IMR-90 (cell line): ENCODE data around the gene OTOA. TPM values are rescaled to one million over a fixed set of nuclear protein-coding genes. Genes with fewer than 3 reads are reported as not detected.
"Not testable (repeated sequence)": the region's sequence is repeated elsewhere in the genome, so short reads cannot be mapped to it uniquely, and the experiment has no call there.

Source experiments
- ATAC-seq: fragments of 200-7000 bp; cut with Tn5 transposase; 2 replicates; pipeline ENCODE4 v1.9.1; 2020; ENCODE audit warnings: low read depth, mild to moderate bottlenecking, moderate library complexity
- BruUV-seq: library from RNA; stranded (reverse); fragments of 400-500 nt; replicated peaks from 2 replicates; lab custom pipeline; 2021; lab: Mats Ljungman, UMichigan
- CTCF ChIA-PET: fragments of 300-600 bp; formaldehyde crosslinking; extraction: SDS; loops from one replicate; lab custom pipeline; 2021; ENCODE audit warnings: antibody characterized with exemption; lab: Yijun Ruan, JAX
- POLR2A ChIA-PET: fragments of 300-600 bp; sonication (Branson Sonifier 250); formaldehyde crosslinking; loops from one replicate; lab custom pipeline; 2022; ENCODE audit warnings: antibody characterized with exemption; ENCODE audit not compliant: unreplicated experiment; lab: Charles Lee
- DNase-seq: peaks from one replicate; pipeline ENCODE4 v3.0.0; 2013
- H2AFZ ChIP-seq: replicated peaks from 2 replicates; pipeline ENCODE3; 2013; ENCODE audit warnings: low read length, mild to moderate bottlenecking; ENCODE audit not compliant: poor library complexity
- H2AK5ac ChIP-seq: 2 replicates; pipeline ENCODE4 v1.6.1; 2013; ENCODE audit warnings: low read depth, low read length, inconsistent platforms
- H2AK9ac ChIP-seq: replicated peaks from 2 replicates; pipeline ENCODE3; 2013; ENCODE audit warnings: mild to moderate bottlenecking, low read depth, low read length, moderate library complexity; ENCODE audit not compliant: poor library complexity
- H2BK120ac ChIP-seq: 2 replicates; pipeline ENCODE4 v1.6.1; 2013; ENCODE audit warnings: low read depth, low read length, inconsistent platforms
- H2BK15ac ChIP-seq: 3 replicates; pipeline ENCODE4 v1.6.1; 2013; ENCODE audit warnings: low read depth, low read length, inconsistent platforms
- H2BK20ac ChIP-seq: 2 replicates; pipeline ENCODE4 v1.6.1; 2013; ENCODE audit warnings: low read depth, mild to moderate bottlenecking, inconsistent platforms, low read length, moderate library complexity
- H2BK5ac ChIP-seq: 2 replicates; pipeline ENCODE4 v1.6.1; 2013; ENCODE audit warnings: mild to moderate bottlenecking, low read depth, low read length, inconsistent platforms; ENCODE audit not compliant: poor library complexity, severe bottlenecking
- H3K14ac ChIP-seq: replicated peaks from 2 replicates; pipeline ENCODE4 v1.6.1; 2013; ENCODE audit warnings: low read depth, low read length, inconsistent platforms
- H3K18ac ChIP-seq: 2 replicates; pipeline ENCODE4 v1.6.1; 2013; ENCODE audit warnings: low read depth, low read length, control low read depth
- H3K23ac ChIP-seq: 2 replicates; pipeline ENCODE4 v1.6.1; 2013; ENCODE audit warnings: low read depth, low read length, inconsistent platforms
- H3K27ac ChIP-seq: 2 replicates; pipeline ENCODE4 v1.5.1; 2013; ENCODE audit warnings: mild to moderate bottlenecking, control low read depth, low read length; ENCODE audit not compliant: insufficient read depth
- H3K27me3 ChIP-seq: 2 replicates; pipeline ENCODE4 v1.6.1; 2013; ENCODE audit warnings: low read length; ENCODE audit not compliant: control insufficient read depth, insufficient read depth
- H3K36me3 ChIP-seq: 2 replicates; pipeline ENCODE4 v1.6.1; 2013; ENCODE audit warnings: low read length, mixed read lengths; ENCODE audit not compliant: control insufficient read depth, insufficient read depth
- H3K4ac ChIP-seq: 2 replicates; pipeline ENCODE4 v1.6.1; 2013; ENCODE audit warnings: low read depth, low read length, inconsistent platforms
- H3K4me1 ChIP-seq: 2 replicates; pipeline ENCODE4 v1.6.1; 2013; ENCODE audit warnings: low read length, mixed read lengths; ENCODE audit not compliant: control insufficient read depth, insufficient read depth
- H3K4me2 ChIP-seq: 2 replicates; pipeline ENCODE4 v1.6.1; 2013; ENCODE audit warnings: low read depth, mild to moderate bottlenecking, control low read depth, low read length, moderate library complexity
- H3K4me3 ChIP-seq: 2 replicates; pipeline ENCODE4 v1.5.1; 2013; ENCODE audit warnings: low read depth, mild to moderate bottlenecking, control low read depth, low read length, moderate library complexity; ENCODE audit not compliant: insufficient read depth
- H3K56ac ChIP-seq: 2 replicates; pipeline ENCODE4 v1.6.1; 2013; ENCODE audit warnings: low read length, inconsistent platforms; ENCODE audit not compliant: insufficient read depth; ENCODE audit errors: extremely low read depth
- H3K79me1 ChIP-seq, 2 experiments: 2 replicates each; pipeline ENCODE4 v1.6.1; 2013; ENCODE audit warnings: low read length in 2 of 2, inconsistent platforms in 1 of 2, low read depth in 1 of 2
- H3K9ac ChIP-seq: 2 replicates; pipeline ENCODE4 v1.6.1; 2013; ENCODE audit warnings: low read depth, low read length, control low read depth
- H3K9me1 ChIP-seq: 2 replicates; pipeline ENCODE4 v1.6.1; 2013; ENCODE audit warnings: low read length, inconsistent platforms; ENCODE audit not compliant: insufficient read depth
- H3K9me3 ChIP-seq: 2 replicates; pipeline ENCODE4 v1.6.1; 2013; ENCODE audit warnings: low read length; ENCODE audit not compliant: control insufficient read depth, insufficient read depth
- H4K20me1 ChIP-seq: 2 replicates; pipeline ENCODE4 v1.6.1; 2013; ENCODE audit warnings: low read length, inconsistent platforms; ENCODE audit not compliant: insufficient read depth
- H4K5ac ChIP-seq: 2 replicates; pipeline ENCODE4 v1.6.1; 2013; ENCODE audit warnings: mild to moderate bottlenecking, low read depth, low read length, control low read depth
- H4K8ac ChIP-seq, 2 experiments: 2 replicates each; pipeline ENCODE4 v1.6.1; 2013; ENCODE audit warnings: low read depth in 2 of 2, low read length in 2 of 2, control low read depth in 1 of 2, inconsistent platforms in 1 of 2
- H4K91ac ChIP-seq: 2 replicates; pipeline ENCODE4 v1.6.1; 2013; ENCODE audit warnings: low read depth, low read length, inconsistent platforms; ENCODE audit not compliant: insufficient read depth
- WGBS, 2 experiments: methylation state at CpG; one replicate each; pipeline versions ENCODE4 v1.1.5 to v1.1.7; 2013; ENCODE audit warnings: missing lambda C conversion rate in 2 of 2; ENCODE audit not compliant: insufficient read length in 1 of 2; ENCODE audit errors: extremely low coverage in 2 of 2; 5-methylcytosine and 5-hydroxymethylcytosine counted together
- dilution Hi-C: fragments of 300-500 bp; cut with HindIII; formaldehyde crosslinking; loops from one replicate; pipeline ENCODE4 v1.14.3; 2018; ENCODE audit warnings: low sequenced_read_pairs; ENCODE audit not compliant: unreplicated experiment
- in situ Hi-C: fragments of 300-500 bp; cut with MboI; formaldehyde crosslinking; loops from 3 replicates; pipeline ENCODE4 v1.14.3; 2019; ENCODE audit warnings: low sequenced_read_pairs, inconsistent platforms, mixed read lengths
- intact Hi-C: fragments of 100-400 bp; cut with micrococcal nuclease; formaldehyde crosslinking; loops from 2 replicates; pipeline ENCODE4 v1.10.0; 2022
- polyA plus RNA-seq, 3 experiments: library from polyadenylated mRNA; depleted of rRNA; stranded (reverse); fragments of >200 nt; gene quantifications; 2 replicates each; pipeline ENCODE4 v1.2.3, GENCODE V29; 2012; ENCODE audit warnings: low replicate concordance in 1 of 3
- total RNA-seq: library from RNA; depleted of rRNA; stranded (reverse); fragments of >200 nt; gene quantifications from 2 replicates; pipeline ENCODE4 v1.2.3, GENCODE V29; 2012

The OTOA gene
- total and polyA plus RNA-seq, 2 of the 4 experiments (the other 2 are of a cell fraction) = 0.02 TPM; not detected in 1

DNA sequence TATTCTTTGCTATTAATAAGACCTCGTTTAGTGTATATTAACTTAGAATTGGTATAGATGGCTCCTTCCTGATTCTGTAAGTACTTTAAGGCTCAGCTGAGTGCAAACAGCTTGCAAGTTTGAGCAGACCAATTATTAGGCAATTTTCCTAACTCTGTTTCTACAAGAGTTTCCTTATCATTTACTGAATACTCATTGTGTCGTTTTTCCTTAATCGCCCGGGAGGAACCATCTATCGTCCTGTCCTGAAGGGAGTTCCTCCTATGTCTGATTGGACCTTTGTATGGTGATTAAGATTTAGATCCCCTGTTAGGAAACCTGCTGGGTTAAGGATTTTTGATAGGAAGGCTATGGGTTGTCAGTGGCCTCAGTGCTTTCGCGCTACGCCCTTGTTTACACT, 32.4 kb upstream of the OTOA start:
- H4K91ac ChIP-seq, H3K27me3 ChIP-seq, H4K20me1 ChIP-seq, H3K4me1 ChIP-seq, H3K4ac ChIP-seq, H2BK5ac ChIP-seq, H2AK9ac ChIP-seq, CTCF ChIA-PET, intact Hi-C loops, DNase-seq, H3K4me3 ChIP-seq, H3K9me1 ChIP-seq, H2BK15ac ChIP-seq, H3K4me2 ChIP-seq, H2AFZ ChIP-seq, H3K9me3 ChIP-seq, H2BK20ac ChIP-seq, H3K23ac ChIP-seq, H3K18ac ChIP-seq, POLR2A ChIA-PET, H3K9ac ChIP-seq, ATAC-seq, in situ Hi-C loops, H3K27ac ChIP-seq, H3K14ac ChIP-seq, H4K8ac ChIP-seq, H3K56ac ChIP-seq, H2AK5ac ChIP-seq, dilution Hi-C loops, H2BK120ac ChIP-seq, BruUV-seq, H4K5ac ChIP-seq: not testable (repeated sequence)
- Histone ChIP-seq H3K36me3 (peaks cover 15% of the 10 kb centered on the region; the same call in 1 of the 2 replicates), H3K79me1 (peaks cover 5 to 42% of the 10 kb centered on the region in 2 experiments; a peak in 3 of 4 replicates)
- no CpG with 5 or more reads among the region's 8 CpGs for WGBS, 2 experiments

DNA sequence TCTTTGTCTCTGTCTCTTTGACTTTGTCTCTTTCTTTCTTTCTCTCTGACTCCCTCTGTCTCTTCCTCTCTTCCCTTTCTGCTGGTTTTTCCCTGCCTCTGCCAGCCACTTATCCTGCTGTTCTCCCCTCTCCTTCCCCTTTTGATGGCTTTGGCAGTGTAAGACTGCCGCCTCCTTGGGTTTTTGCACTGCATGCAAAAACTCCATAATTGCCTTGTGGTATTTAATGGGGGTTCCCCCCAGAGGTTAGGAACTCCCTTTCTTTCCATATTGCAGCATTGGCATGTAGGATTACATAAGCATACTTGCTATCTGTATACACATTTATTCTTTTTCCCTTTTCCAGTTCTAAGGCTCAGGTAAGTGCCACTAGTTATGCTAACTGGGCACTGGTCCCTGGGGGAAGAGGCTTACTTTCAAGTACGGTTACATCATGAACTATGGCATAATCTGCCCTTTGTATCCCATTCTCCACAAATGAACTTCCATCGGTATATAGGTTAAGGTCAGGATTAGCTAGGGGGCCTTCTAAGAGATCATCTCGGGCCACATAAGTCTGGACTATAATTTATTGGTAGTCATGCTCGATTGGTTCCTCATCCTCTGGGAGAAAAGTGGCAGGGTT, 31.7 kb upstream of the OTOA start:
- dilution Hi-C loops, H4K91ac ChIP-seq, H3K9me1 ChIP-seq, H3K56ac ChIP-seq, H2AK5ac ChIP-seq, H3K27ac ChIP-seq, H2BK15ac ChIP-seq, H2BK5ac ChIP-seq, BruUV-seq, DNase-seq, ATAC-seq, H2AK9ac ChIP-seq, intact Hi-C loops, H3K4me3 ChIP-seq, H3K4me2 ChIP-seq, H2BK120ac ChIP-seq, H3K18ac ChIP-seq, H3K9ac ChIP-seq, in situ Hi-C loops, H3K4ac ChIP-seq, H4K20me1 ChIP-seq, H3K27me3 ChIP-seq, H3K4me1 ChIP-seq, H3K9me3 ChIP-seq, CTCF ChIA-PET, H4K5ac ChIP-seq, POLR2A ChIA-PET, H3K14ac ChIP-seq, H3K23ac ChIP-seq, H2AFZ ChIP-seq, H4K8ac ChIP-seq, H2BK20ac ChIP-seq: not testable (repeated sequence)
- Histone ChIP-seq H3K36me3 (peaks cover 15% of the 10 kb centered on the region; the same call in 1 of the 2 replicates), H3K79me1 (peaks cover 5 to 42% of the 10 kb centered on the region in 2 experiments; a peak in 3 of 4 replicates)
- 100% methylated on average over 1 of the region's 5 CpGs; no CpG with 5 or more reads in 1 of the 2 experiments for WGBS, 2 experiments
